Activated B cell treated with CpG ODN at 0.5 μM for 24 hours (primary cell): Measurements from ENCODE around the gene KRTAP12-1. TPM values are rescaled to one million over a fixed set of nuclear protein-coding genes. Genes with fewer than 3 reads are reported as not detected.
"Not testable (repeated sequence)": the region's sequence is repeated elsewhere in the genome, so short reads cannot be mapped to it uniquely, and the experiment has no call there.

Experiments used
- ATAC-seq: fragments of 200-7000 bp; cut with Tn5 transposase; one replicate; pipeline ENCODE4 v1.10.0; 2021; ENCODE audit warnings: low read depth, mild to moderate bottlenecking, moderate library complexity
- CTCF ChIA-PET: fragments of 350-600 bp; sonication (Branson Sonifier 250); formaldehyde crosslinking; loops from one replicate; lab custom pipeline; 2021; ENCODE audit warnings: antibody characterized with exemption; lab: Charles Lee
- POLR2A ChIA-PET: fragments of 350-600 bp; sonication (Branson Sonifier 250); formaldehyde crosslinking; loops from one replicate; lab custom pipeline; 2021; ENCODE audit warnings: antibody characterized with exemption; lab: Charles Lee
- DNase-seq: peaks from one replicate; pipeline ENCODE4 v3.0.0; 2022
- H3K27ac Mint-ChIP-seq: one replicate; pipeline ENCODE4 v1.8.0; 2020; ENCODE audit warnings: mixed read lengths
- H3K27me3 Mint-ChIP-seq: one replicate; pipeline ENCODE4 v1.8.0; 2021; ENCODE audit warnings: mixed read lengths
- H3K36me3 Mint-ChIP-seq: one replicate; pipeline ENCODE4 v1.8.0; 2021; ENCODE audit warnings: low read depth, mixed read lengths
- H3K4me1 Mint-ChIP-seq: one replicate; pipeline ENCODE4 v1.8.0; 2021; ENCODE audit warnings: mixed read lengths
- H3K4me3 Mint-ChIP-seq: one replicate; pipeline ENCODE4 v1.8.0; 2020; ENCODE audit warnings: mild to moderate bottlenecking, mixed read lengths
- H3K9me3 Mint-ChIP-seq: one replicate; pipeline ENCODE4 v1.8.0; 2020; ENCODE audit warnings: mixed read lengths
- intact Hi-C: fragments of 100-400 bp; cut with micrococcal nuclease; formaldehyde crosslinking; loops from one replicate; pipeline ENCODE4 v1.15.1; 2024
- total RNA-seq: library from RNA; stranded (reverse); gene quantifications from 2 replicates; pipeline ENCODE4 v1.2.3, GENCODE V29; 2022
- TF ChIP-seq, protein P1 (sequence below): fragments of 200-600 bp; IDR thresholded peaks from one replicate; pipeline ENCODE4 v1.8.0; 2022; ENCODE audit warnings: antibody characterized with exemption, mild to moderate bottlenecking

The KRTAP12-1 gene
- total RNA-seq, 1 donor from 2014 or later, result not detected

DNA sequence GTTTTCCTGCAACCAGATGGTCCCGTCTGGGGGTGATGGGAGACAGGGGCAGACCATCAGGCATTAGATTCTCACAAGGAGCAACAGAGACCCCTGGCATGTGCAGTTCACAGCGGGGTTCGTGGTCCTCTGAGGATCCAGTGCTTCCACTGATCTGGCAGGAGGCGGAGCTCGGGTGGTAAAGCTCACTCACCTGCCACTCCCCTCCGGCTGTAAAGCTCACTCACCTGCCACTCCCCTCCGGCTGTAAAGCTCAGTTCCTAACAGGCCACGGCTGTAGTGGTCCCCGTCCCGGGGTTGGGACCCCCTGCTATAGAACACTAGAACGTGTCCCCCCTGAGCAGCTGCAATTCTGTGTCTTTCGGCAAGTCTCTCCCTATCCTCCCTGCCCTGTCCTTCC lies 19.6 kb upstream of the KRTAP12-1 start:
- Mint-ChIP-seq H3K9me3 (peaks cover 10% of the 10 kb centered on the region), H3K4me1 (no peaks in the 10 kb centered on the region), H3K36me3 (no peaks in the 10 kb centered on the region), H3K27me3 (peaks cover 71% of the 10 kb centered on the region), H3K4me3 (no peak overlapping the region), H3K27ac (no peak overlapping the region)
- no peak for ATAC-seq
- TF ChIP-seq, protein P1, sequence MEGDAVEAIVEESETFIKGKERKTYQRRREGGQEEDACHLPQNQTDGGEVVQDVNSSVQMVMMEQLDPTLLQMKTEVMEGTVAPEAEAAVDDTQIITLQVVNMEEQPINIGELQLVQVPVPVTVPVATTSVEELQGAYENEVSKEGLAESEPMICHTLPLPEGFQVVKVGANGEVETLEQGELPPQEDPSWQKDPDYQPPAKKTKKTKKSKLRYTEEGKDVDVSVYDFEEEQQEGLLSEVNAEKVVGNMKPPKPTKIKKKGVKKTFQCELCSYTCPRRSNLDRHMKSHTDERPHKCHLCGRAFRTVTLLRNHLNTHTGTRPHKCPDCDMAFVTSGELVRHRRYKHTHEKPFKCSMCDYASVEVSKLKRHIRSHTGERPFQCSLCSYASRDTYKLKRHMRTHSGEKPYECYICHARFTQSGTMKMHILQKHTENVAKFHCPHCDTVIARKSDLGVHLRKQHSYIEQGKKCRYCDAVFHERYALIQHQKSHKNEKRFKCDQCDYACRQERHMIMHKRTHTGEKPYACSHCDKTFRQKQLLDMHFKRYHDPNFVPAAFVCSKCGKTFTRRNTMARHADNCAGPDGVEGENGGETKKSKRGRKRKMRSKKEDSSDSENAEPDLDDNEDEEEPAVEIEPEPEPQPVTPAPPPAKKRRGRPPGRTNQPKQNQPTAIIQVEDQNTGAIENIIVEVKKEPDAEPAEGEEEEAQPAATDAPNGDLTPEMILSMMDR, result no peak
- POLR2A ChIA-PET, result no interaction called here
- CTCF ChIA-PET, result no interaction called here
- no peak for DNase-seq
- intact Hi-C loops, result no loop called here

DNA sequence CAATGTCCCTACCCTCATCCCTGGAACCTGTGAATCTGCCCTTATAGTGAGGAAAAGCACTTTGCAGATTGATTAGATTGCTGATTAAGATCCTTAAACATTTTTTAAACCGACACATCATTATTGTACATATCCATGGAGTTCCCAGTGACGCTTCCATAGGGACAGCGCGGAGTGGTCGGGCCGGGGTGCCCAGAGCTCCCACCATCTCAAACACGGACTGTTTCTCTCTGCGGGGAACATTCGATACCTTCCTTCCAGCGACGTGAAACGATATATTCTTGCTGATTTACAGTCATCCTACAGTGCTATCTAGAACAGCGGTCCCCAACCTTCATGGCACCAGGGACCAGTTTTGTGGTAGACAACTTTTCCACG lies 19.0 kb upstream of the KRTAP12-1 start:
- Mint-ChIP-seq H3K27me3 (peaks cover 73% of the 10 kb centered on the region), H3K36me3 (no peaks in the 10 kb centered on the region), H3K9me3 (peaks cover 8% of the 10 kb centered on the region), H3K4me1 (no peaks in the 10 kb centered on the region), H3K27ac (no peak overlapping the region), H3K4me3 (no peak overlapping the region)
- ATAC-seq, result no peak
- CTCF ChIA-PET, result no interaction called here
- intact Hi-C loops, result no loop called here
- TF ChIP-seq, protein P1, result no peak
- POLR2A ChIA-PET, result no interaction called here
- no peak for DNase-seq

DNA sequence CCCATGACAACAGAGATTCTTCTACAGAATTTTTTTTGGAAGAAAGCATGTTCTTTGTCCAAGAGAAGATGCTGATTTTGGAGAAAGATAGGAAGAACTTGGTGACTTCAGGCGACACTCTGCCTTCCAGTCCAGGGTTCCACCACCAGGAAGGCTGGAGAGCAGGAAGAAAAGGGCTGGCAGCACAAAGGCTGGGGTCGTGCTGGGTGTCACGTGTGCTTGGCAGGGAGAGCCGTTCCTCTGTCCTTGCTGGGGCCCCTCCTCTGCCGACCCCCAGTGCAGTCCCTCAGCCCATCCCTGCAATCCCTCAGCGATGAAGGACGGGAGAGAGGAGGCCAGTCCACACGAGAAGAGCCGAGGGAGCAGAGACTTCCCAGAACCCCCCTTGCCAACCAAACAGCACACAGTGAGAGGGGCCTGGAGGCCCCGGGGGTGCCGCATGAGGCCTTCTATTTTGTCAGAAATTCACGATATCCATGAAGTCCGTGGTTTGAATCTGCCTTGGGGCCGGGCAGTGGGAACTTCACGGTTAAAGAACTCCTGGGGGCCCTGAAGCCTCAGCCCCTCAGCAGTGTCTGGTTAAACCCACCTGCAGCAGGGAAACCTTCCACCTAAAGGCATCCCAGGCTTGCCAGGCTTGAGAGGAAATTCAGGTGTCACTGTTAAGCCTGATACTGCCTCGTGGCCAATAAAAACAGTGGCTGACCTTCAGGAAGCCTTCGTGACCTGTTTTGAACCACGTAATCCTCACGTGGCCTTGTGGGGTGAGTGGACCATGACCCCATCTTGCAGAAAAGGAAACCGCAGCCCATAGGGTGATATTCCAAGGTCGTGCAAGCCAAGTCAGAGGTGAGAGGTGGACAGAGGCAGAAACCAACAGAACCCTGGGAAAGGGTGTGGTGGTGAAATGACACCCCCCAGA lies 18.4 kb upstream of the KRTAP12-1 start:
- H3K27ac Mint-ChIP-seq, result no peak overlapping the region
- no peak for DNase-seq
- CTCF ChIA-PET, result no interaction called here
- ATAC-seq, result no peak
- POLR2A ChIA-PET, result no interaction called here
- H3K36me3 Mint-ChIP-seq, result no peaks in the 10 kb centered on the region
- H3K4me3 Mint-ChIP-seq, result no peak overlapping the region
- H3K9me3 Mint-ChIP-seq, result peaks cover 3% of the 10 kb centered on the region
- TF ChIP-seq, protein P1, result no peak
- H3K27me3 Mint-ChIP-seq, result peaks cover 69% of the 10 kb centered on the region
- intact Hi-C loops, result no loop called here
- H3K4me1 Mint-ChIP-seq, result no peaks in the 10 kb centered on the region

DNA sequence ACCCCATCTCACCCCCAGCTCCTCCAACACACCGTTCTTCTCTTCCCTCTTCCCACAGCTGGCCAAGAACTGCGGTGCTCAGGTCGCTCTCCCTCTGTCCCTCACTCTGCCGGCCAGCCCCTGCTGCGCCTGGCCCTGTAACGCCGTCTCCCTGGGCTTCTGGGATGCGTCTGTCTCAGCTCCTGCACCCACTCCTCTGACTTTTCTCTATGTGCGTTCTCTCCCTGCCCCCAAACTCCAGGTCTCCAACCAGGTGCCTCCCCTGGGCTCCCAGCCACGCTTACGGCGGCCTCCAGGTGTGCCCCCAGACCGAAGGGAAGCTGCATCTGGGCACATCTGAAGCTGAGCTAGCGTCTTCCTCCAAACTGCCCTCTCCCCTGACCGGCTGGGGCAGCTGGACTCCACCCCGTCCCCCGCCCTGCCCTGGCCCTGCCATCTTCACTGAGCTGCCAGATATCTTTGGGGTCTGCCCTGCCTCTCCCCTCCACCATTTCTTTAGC lies 17.6 kb upstream of the KRTAP12-1 start:
- no peak for DNase-seq
- no peak for ATAC-seq
- TF ChIP-seq, protein P1, result no peak
- H3K27ac Mint-ChIP-seq, result no peak overlapping the region
- ChIA-PET CTCF (no interaction called here), POLR2A (no interaction called here)
- intact Hi-C loops, result no loop called here
- no peak overlapping the region for H3K4me3 Mint-ChIP-seq
- H3K4me1 Mint-ChIP-seq, result no peaks in the 10 kb centered on the region
- no peaks in the 10 kb centered on the region for H3K9me3 Mint-ChIP-seq
- no peaks in the 10 kb centered on the region for H3K36me3 Mint-ChIP-seq
- peaks cover 64% of the 10 kb centered on the region for H3K27me3 Mint-ChIP-seq

DNA sequence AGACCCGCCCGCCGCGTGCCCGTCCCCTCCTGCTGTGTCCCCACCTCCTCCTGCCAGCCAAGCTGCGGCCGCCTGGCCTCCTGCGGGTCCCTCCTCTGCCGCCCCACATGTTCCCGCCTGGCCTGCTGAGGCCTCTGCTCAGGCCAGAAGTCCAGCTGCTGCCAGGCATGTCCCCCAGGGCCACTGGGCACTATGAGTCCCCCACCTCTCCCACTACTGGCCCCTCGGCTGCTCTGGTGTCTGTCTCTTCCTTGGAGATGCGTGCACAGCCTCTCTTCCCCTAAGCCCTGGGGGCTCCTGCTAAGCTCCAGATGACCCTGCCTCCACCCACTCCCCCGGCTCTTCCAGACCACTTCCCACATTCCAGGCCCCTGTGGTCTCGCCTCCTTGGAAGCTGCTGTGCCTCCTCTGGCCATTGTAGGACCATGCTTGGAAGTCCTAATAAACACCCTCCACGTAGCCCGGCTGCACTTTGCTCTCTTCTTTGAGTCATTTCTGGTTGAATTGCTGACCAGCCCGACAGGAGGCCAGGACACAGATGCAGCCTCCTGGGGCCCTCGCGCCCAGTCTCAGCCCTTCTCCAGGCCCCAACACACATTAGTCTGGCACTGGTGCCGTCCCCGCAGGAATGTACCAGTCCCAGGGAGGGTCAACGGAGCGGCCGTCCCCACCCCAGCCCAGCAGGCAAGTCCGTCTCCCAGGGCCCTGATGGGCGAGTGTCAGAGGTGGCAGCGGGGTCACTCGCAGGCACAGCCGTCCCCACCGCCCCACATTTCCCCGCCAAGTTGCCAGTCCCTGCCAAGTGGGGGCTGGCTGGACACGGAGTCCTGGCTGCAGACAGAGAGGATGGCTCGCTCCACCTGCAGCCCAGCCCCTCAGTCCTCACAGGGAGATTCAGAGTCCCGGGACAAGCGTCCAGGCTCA lies 16.1 kb upstream of the KRTAP12-1 start:
- no peaks in the 10 kb centered on the region for H3K36me3 Mint-ChIP-seq
- H3K4me3 Mint-ChIP-seq, result no peak overlapping the region
- ATAC-seq (no peak), DNase-seq (no peak)
- peaks cover 5% of the 10 kb centered on the region for H3K9me3 Mint-ChIP-seq
- peaks cover 56% of the 10 kb centered on the region for H3K27me3 Mint-ChIP-seq
- H3K4me1 Mint-ChIP-seq, result no peaks in the 10 kb centered on the region
- H3K27ac Mint-ChIP-seq, result no peak overlapping the region
- POLR2A ChIA-PET, result no interaction called here
- intact Hi-C loops, result no loop called here
- TF ChIP-seq, protein P1, result no peak
- CTCF ChIA-PET, result no interaction called here

DNA sequence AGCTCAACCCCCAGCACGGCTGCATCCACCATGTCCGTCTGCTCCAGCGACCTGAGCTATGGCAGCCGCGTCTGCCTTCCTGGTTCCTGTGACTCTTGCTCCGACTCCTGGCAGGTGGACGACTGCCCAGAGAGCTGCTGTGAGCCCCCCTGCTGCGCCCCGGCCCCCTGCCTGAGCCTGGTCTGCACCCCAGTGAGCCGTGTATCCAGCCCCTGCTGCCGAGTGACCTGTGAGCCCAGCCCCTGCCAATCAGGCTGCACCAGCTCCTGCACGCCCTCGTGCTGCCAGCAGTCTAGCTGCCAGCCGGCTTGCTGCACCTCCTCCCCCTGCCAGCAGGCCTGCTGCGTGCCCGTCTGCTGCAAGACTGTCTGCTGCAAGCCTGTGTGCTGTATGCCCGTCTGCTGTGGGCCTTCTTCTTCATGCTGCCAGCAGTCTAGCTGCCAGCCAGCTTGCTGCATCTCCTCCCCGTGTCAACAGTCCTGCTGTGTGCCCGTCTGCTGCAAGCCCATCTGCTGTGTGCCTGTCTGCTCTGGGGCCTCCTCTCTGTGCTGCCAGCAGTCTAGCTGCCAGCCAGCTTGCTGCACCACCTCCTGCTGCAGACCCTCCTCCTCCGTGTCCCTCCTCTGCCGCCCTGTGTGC lies 15.3 kb upstream of the KRTAP12-1 start, which contains the start of gene KRTAP10-12:
KRTAP10-12 (plus strand) TSS at position 1 of the 639 bp plus-strand sequence; CDS start at position 31, 30 bp downstream.
- H3K27ac Mint-ChIP-seq, CTCF ChIA-PET, H3K4me3 Mint-ChIP-seq, POLR2A ChIA-PET, intact Hi-C loops, H3K4me1 Mint-ChIP-seq, H3K36me3 Mint-ChIP-seq, DNase-seq, ATAC-seq: not testable (repeated sequence)
- Mint-ChIP-seq H3K27me3 (peaks cover 50% of the 10 kb centered on the region), H3K9me3 (peaks cover 12% of the 10 kb centered on the region)
